ENCODE measurements around the gene PRADC1. TPM values are rescaled to one million over a fixed set of nuclear protein-coding genes. Genes with fewer than 3 reads are reported as not detected.
A peak's percentile ranks its signal among the peaks of the same experiment; 100 is the strongest.

The PRADC1 gene
- polyA plus RNA-seq (2013, experiment 1 of 4) = 16.4 TPM
- 16.4 TPM for polyA plus RNA-seq (2013, experiment 2 of 4)
- polyA plus RNA-seq (2013, experiment 3 of 4) = 13.7 TPM
- polyA plus RNA-seq (2013, experiment 4 of 4) = 13.2 TPM

GRCh38 chr2:73233154-73233931 lies at the start of gene PRADC1:
Gene PRADC1 (minus strand): TSS chr2:73233239. CDS start chr2:73233160, 79 bp downstream.
- WGBS, 2 experiments = 0% methylated on average over 67 of the region's 67 CpGs
- H3K27ac ChIP-seq (ENCODE audit: insufficient read depth, low read depth, low read length, poor library complexity, severe bottlenecking) = peak within 1 kb of the TSS; percentile 58
- H3K4me1 ChIP-seq (ENCODE audit: control insufficient read depth, insufficient read depth, low read length) = peaks cover 4% of the 10 kb centered on the region
- H3K27me3 ChIP-seq (ENCODE audit: control insufficient read depth, insufficient read depth, low read length, poor library complexity, severe bottlenecking) = no peaks in the 10 kb centered on the region
- H3K4me3 ChIP-seq (ENCODE audit: insufficient read depth, low read depth, low read length) = peak within 1 kb of the TSS; percentile 86
- H3K36me3 ChIP-seq (ENCODE audit: control insufficient read depth, insufficient read depth, low read length) = no peaks in the 10 kb centered on the region
- H3K9me3 ChIP-seq (ENCODE audit: control insufficient read depth, low read length) = no peaks in the 10 kb centered on the region

- H3K36me3 ChIP-seq (ENCODE audit: control insufficient read depth, insufficient read depth, low read length) = no peaks in the 10 kb centered on the region
- H3K4me3 ChIP-seq (ENCODE audit: insufficient read depth, low read depth, low read length) = no peak overlapping the region
- peaks cover 7% of the 10 kb centered on the region for H3K4me1 ChIP-seq (ENCODE audit: control insufficient read depth, insufficient read depth, low read length)
- no peak overlapping the region for H3K27ac ChIP-seq (ENCODE audit: insufficient read depth, low read depth, low read length, poor library complexity, severe bottlenecking)
- peaks cover 32% of the 10 kb centered on the region for H3K27me3 ChIP-seq (ENCODE audit: control insufficient read depth, insufficient read depth, low read length, poor library complexity, severe bottlenecking)
- no peaks in the 10 kb centered on the region for H3K9me3 ChIP-seq (ENCODE audit: control insufficient read depth, low read length)
Measured at GRCh38 chr2:73281244-73281643, 48.2 kb upstream of the PRADC1 start.

- Histone ChIP-seq H3K9me3 (ENCODE audit: control insufficient read depth, low read length) (no peaks in the 10 kb centered on the region), H3K4me3 (ENCODE audit: insufficient read depth, low read depth, low read length) (no peak overlapping the region), H3K27ac (ENCODE audit: insufficient read depth, low read depth, low read length, poor library complexity, severe bottlenecking) (no peak overlapping the region), H3K4me1 (ENCODE audit: control insufficient read depth, insufficient read depth, low read length) (peaks cover 2% of the 10 kb centered on the region), H3K36me3 (ENCODE audit: control insufficient read depth, insufficient read depth, low read length) (no peaks in the 10 kb centered on the region), H3K27me3 (ENCODE audit: control insufficient read depth, insufficient read depth, low read length, poor library complexity, severe bottlenecking) (peaks cover 18% of the 10 kb centered on the region)
- WGBS, 2 experiments = 76% methylated on average over 9 of the region's 9 CpGs
Measured at GRCh38 chr2:73279852-73280251, 46.8 kb upstream of the PRADC1 start.

- WGBS, 2 experiments = 45% methylated on average over 1 of the region's 1 CpG
- H3K36me3 ChIP-seq (ENCODE audit: control insufficient read depth, insufficient read depth, low read length) = no peaks in the 10 kb centered on the region
- H3K4me1 ChIP-seq (ENCODE audit: control insufficient read depth, insufficient read depth, low read length) = peaks cover 4% of the 10 kb centered on the region
- no peak overlapping the region for H3K27ac ChIP-seq (ENCODE audit: insufficient read depth, low read depth, low read length, poor library complexity, severe bottlenecking)
- no peaks in the 10 kb centered on the region for H3K9me3 ChIP-seq (ENCODE audit: control insufficient read depth, low read length)
- H3K27me3 ChIP-seq (ENCODE audit: control insufficient read depth, insufficient read depth, low read length, poor library complexity, severe bottlenecking) = peaks cover 42% of the 10 kb centered on the region
- H3K4me3 ChIP-seq (ENCODE audit: insufficient read depth, low read depth, low read length) = no peak overlapping the region
Measured at GRCh38 chr2:73272270-73272669, 39.2 kb upstream of the PRADC1 start.

- WGBS, 2 experiments = 24 to 27% methylated on average over 21 to 22 of the region's 22 CpGs
Measured at GRCh38 chr2:73269686-73270465, 36.8 kb upstream of the PRADC1 start.

GRCh38 chr2:73268830-73269685 lies 36.0 kb upstream of the PRADC1 start:
- H3K27me3 ChIP-seq (ENCODE audit: control insufficient read depth, insufficient read depth, low read length, poor library complexity, severe bottlenecking) = peaks cover 51% of the 10 kb centered on the region
- peak overlapping the region; percentile 32 for H3K4me3 ChIP-seq (ENCODE audit: insufficient read depth, low read depth, low read length)
- H3K27ac ChIP-seq (ENCODE audit: insufficient read depth, low read depth, low read length, poor library complexity, severe bottlenecking) = no peak overlapping the region
- H3K4me1 ChIP-seq (ENCODE audit: control insufficient read depth, insufficient read depth, low read length) = peaks cover 4% of the 10 kb centered on the region
- 2% methylated on average over 113 of the region's 113 CpGs for WGBS, 2 experiments
- no peaks in the 10 kb centered on the region for H3K9me3 ChIP-seq (ENCODE audit: control insufficient read depth, low read length)
- H3K36me3 ChIP-seq (ENCODE audit: control insufficient read depth, insufficient read depth, low read length) = no peaks in the 10 kb centered on the region

More at GRCh38 chr2:73269686-73270465, 36.8 kb upstream of the PRADC1 start:
- Histone ChIP-seq H3K4me1 (ENCODE audit: control insufficient read depth, insufficient read depth, low read length) (peaks cover 4% of the 10 kb centered on the region), H3K27me3 (ENCODE audit: control insufficient read depth, insufficient read depth, low read length, poor library complexity, severe bottlenecking) (peaks cover 51% of the 10 kb centered on the region), H3K9me3 (ENCODE audit: control insufficient read depth, low read length) (no peaks in the 10 kb centered on the region), H3K36me3 (ENCODE audit: control insufficient read depth, insufficient read depth, low read length) (no peaks in the 10 kb centered on the region), H3K27ac (ENCODE audit: insufficient read depth, low read depth, low read length, poor library complexity, severe bottlenecking) (no peak overlapping the region), H3K4me3 (ENCODE audit: insufficient read depth, low read depth, low read length) (peak overlapping the region; percentile 32)

- Histone ChIP-seq H3K4me1 (ENCODE audit: control insufficient read depth, insufficient read depth, low read length) (peaks cover 4% of the 10 kb centered on the region), H3K9me3 (ENCODE audit: control insufficient read depth, low read length) (no peaks in the 10 kb centered on the region), H3K27me3 (ENCODE audit: control insufficient read depth, insufficient read depth, low read length, poor library complexity, severe bottlenecking) (peaks cover 51% of the 10 kb centered on the region), H3K36me3 (ENCODE audit: control insufficient read depth, insufficient read depth, low read length) (no peaks in the 10 kb centered on the region), H3K4me3 (ENCODE audit: insufficient read depth, low read depth, low read length) (peak overlapping the region; percentile 32), H3K27ac (ENCODE audit: insufficient read depth, low read depth, low read length, poor library complexity, severe bottlenecking) (no peak overlapping the region)
- WGBS, 2 experiments = 35 to 36% methylated on average over 14 of the region's 14 CpGs
Measured at GRCh38 chr2:73268366-73268829, 35.4 kb upstream of the PRADC1 start.

- no peak overlapping the region for H3K27ac ChIP-seq (ENCODE audit: insufficient read depth, low read depth, low read length, poor library complexity, severe bottlenecking)
Measured at GRCh38 chr2:73267008-73267407, 34.0 kb upstream of the PRADC1 start.

GRCh38 chr2:73266061-73266901 lies 33.2 kb upstream of the PRADC1 start:
- WGBS, 2 experiments = 94% methylated on average over 26 of the region's 26 CpGs

More at GRCh38 chr2:73267008-73267407, 34.0 kb upstream of the PRADC1 start:
- Histone ChIP-seq H3K36me3 (ENCODE audit: control insufficient read depth, insufficient read depth, low read length) (no peaks in the 10 kb centered on the region), H3K9me3 (ENCODE audit: control insufficient read depth, low read length) (no peaks in the 10 kb centered on the region), H3K4me3 (ENCODE audit: insufficient read depth, low read depth, low read length) (no peak overlapping the region), H3K4me1 (ENCODE audit: control insufficient read depth, insufficient read depth, low read length) (no peaks in the 10 kb centered on the region), H3K27me3 (ENCODE audit: control insufficient read depth, insufficient read depth, low read length, poor library complexity, severe bottlenecking) (peaks cover 51% of the 10 kb centered on the region)
- 94 to 96% methylated on average over 4 of the region's 4 CpGs for WGBS, 2 experiments

More at GRCh38 chr2:73266061-73266901, 33.2 kb upstream of the PRADC1 start:
- Histone ChIP-seq H3K4me1 (ENCODE audit: control insufficient read depth, insufficient read depth, low read length) (no peaks in the 10 kb centered on the region), H3K27me3 (ENCODE audit: control insufficient read depth, insufficient read depth, low read length, poor library complexity, severe bottlenecking) (peaks cover 49% of the 10 kb centered on the region), H3K27ac (ENCODE audit: insufficient read depth, low read depth, low read length, poor library complexity, severe bottlenecking) (no peak overlapping the region), H3K9me3 (ENCODE audit: control insufficient read depth, low read length) (no peaks in the 10 kb centered on the region), H3K36me3 (ENCODE audit: control insufficient read depth, insufficient read depth, low read length) (no peaks in the 10 kb centered on the region), H3K4me3 (ENCODE audit: insufficient read depth, low read depth, low read length) (no peak overlapping the region)

All from ectodermal cell (in vitro differentiated cells).